K562 (cell line): ENCODE data around the gene TENM4. TPM values are rescaled to one million over a fixed set of nuclear protein-coding genes. Genes with fewer than 3 reads are reported as not detected.

ENCODE experiments used
- ATAC-seq: fragments of 200-7000 bp; cut with Tn5 transposase; 3 replicates; pipeline ENCODE4 v1.9.1; 2020; ENCODE audit warnings: moderate library complexity
- BruUV-seq: library from RNA; stranded (reverse); fragments of 400-500 nt; replicated peaks from 2 replicates; lab custom pipeline; 2021; lab: Mats Ljungman, UMichigan
- CTCF ChIA-PET: fragments of 300-600 bp; formaldehyde crosslinking; extraction: SDS; loops from one replicate; lab custom pipeline; 2021; ENCODE audit warnings: low intra/inter-chr PET ratio; lab: Yijun Ruan, JAX
- POLR2A ChIA-PET: fragments of 300-600, 350-650 bp; sonication (Branson Sonifier 250); formaldehyde crosslinking; extraction: SDS; loops from one replicate; lab custom pipeline; 2021; ENCODE audit warnings: antibody characterized with exemption, inconsistent platforms; lab: Yijun Ruan, JAX
- DNase-seq, 4 experiments: peaks; one replicate each; pipeline versions ENCODE4 v3.0.0 to v3.0.0-alpha.2; 2011 to 2018; ENCODE audit warnings: low spot score in 3 of 4, mixed read lengths in 3 of 4; ENCODE audit errors: extremely low read depth in 1 of 4
- FAIRE-seq: peaks from 2 replicates; lab custom pipeline; 2011; peaks lifted over from hg19 to GRCh38; lab: Jason Lieb, UNC
- H2AFZ ChIP-seq: 2 replicates; pipeline ENCODE4 v1.6.0; 2011; ENCODE audit warnings: low read depth, low read length, control low read depth, inconsistent platforms
- H3K27ac ChIP-seq: fragments of 200-600 bp; 3 replicates; pipeline ENCODE4 v1.8.0; 2011; ENCODE audit warnings: low read depth, mild to moderate bottlenecking, control low read depth, inconsistent platforms, low read length, moderate library complexity, mixed read lengths; ENCODE audit errors: extremely low read depth
- H3K27me3 ChIP-seq, 2 experiments: fragments of 300-600 bp in 1 of 2; 2 replicates in 1 of 2; 3 replicates in 1 of 2; pipeline versions ENCODE4 v1.6.0 to v1.8.0; 2011; ENCODE audit warnings: inconsistent platforms in 2 of 2, low read length in 2 of 2, mild to moderate bottlenecking in 1 of 2, mixed read lengths in 1 of 2, moderate library complexity in 1 of 2; ENCODE audit not compliant: control insufficient read depth in 2 of 2, insufficient read depth in 2 of 2
- H3K36me3 ChIP-seq: fragments of 300-600 bp; 3 replicates; pipeline ENCODE4 v1.8.0; 2011; ENCODE audit warnings: mild to moderate bottlenecking, low read length, inconsistent platforms; ENCODE audit not compliant: control insufficient read depth, insufficient read depth
- H3K4me1 ChIP-seq, 2 experiments: fragments of 200-600 bp in 1 of 2; replicated peaks in 1 of 2; 2 replicates in 1 of 2; 3 replicates in 1 of 2; pipeline versions ENCODE4 v1.5.1 to v1.8.0; 2011; ENCODE audit warnings: inconsistent platforms in 2 of 2, low read length in 2 of 2, mild to moderate bottlenecking in 1 of 2, mixed read lengths in 1 of 2, moderate library complexity in 1 of 2; ENCODE audit not compliant: control insufficient read depth in 2 of 2, insufficient read depth in 2 of 2
- H3K4me2 ChIP-seq: 2 replicates; pipeline ENCODE4 v1.6.1; 2011; ENCODE audit warnings: low read length, control low read depth, inconsistent platforms, mixed read lengths; ENCODE audit not compliant: insufficient read depth
- H3K4me3 ChIP-seq: fragments of 200-600 bp; sonication (generic), shearing (Covaris generic); 2 replicates; pipeline ENCODE4 v1.5.1; 2016; ENCODE audit warnings: control low read depth, inconsistent platforms
- H3K79me2 ChIP-seq: fragments of 200-600 bp; 3 replicates; pipeline ENCODE4 v1.8.0; 2011; ENCODE audit warnings: low read length, inconsistent platforms; ENCODE audit not compliant: control insufficient read depth, insufficient read depth
- H3K9ac ChIP-seq, 2 experiments: 2 replicates each; pipeline versions ENCODE4 v1.6.0 to v1.6.1; 2011; ENCODE audit warnings: low read depth in 2 of 2, low read length in 2 of 2, control low read depth in 1 of 2, inconsistent platforms in 1 of 2, mild to moderate bottlenecking in 1 of 2, mixed read lengths in 1 of 2; ENCODE audit not compliant: insufficient read depth in 1 of 2
- H3K9me1 ChIP-seq: one replicate; pipeline ENCODE4 v1.6.0; 2011; ENCODE audit warnings: inconsistent platforms, mild to moderate bottlenecking, low read length, moderate library complexity; ENCODE audit not compliant: control insufficient read depth, insufficient read depth
- H3K9me3 ChIP-seq: replicated peaks from 2 replicates; pipeline ENCODE4 v1.5.1; 2011; ENCODE audit warnings: low read depth, low read length, inconsistent platforms; ENCODE audit not compliant: control insufficient read depth, insufficient read depth
- H4K20me1 ChIP-seq: replicated peaks from 2 replicates; pipeline ENCODE4 v1.6.1; 2011; ENCODE audit warnings: low read length, inconsistent platforms, mixed read lengths; ENCODE audit not compliant: control insufficient read depth, insufficient read depth
- BRCA1 ChIP-seq, 2 experiments: fragments of 450-650 bp in 1 of 2; sonication (generic) in 1 of 2; formaldehyde crosslinking in 1 of 2; IDR thresholded peaks; 2 replicates each; pipeline versions ENCODE4 v1.5.0 to v1.6.1; 2017 to 2020; ENCODE audit warnings: mild to moderate bottlenecking in 1 of 2, missing genetic modification reagents in 1 of 2
- CHD1 ChIP-seq: fragments of 200-600 bp; sonication (generic); IDR thresholded peaks from one replicate; pipeline ENCODE4 v1.6.1; 2012; ENCODE audit warnings: mild to moderate bottlenecking, moderate library complexity, low read length, inconsistent platforms
- CREB3 ChIP-seq: fragments of 450-650 bp; conservative IDR thresholded peaks from 2 replicates; pipeline ENCODE4 v1.6.1; 2016; ENCODE audit warnings: missing genetic modification characterization, low read depth, mild to moderate bottlenecking, missing compliant biosample characterization, moderate library complexity
- CTCF ChIP-seq, 3 experiments: IDR thresholded peaks in 2 of 3; conservative IDR thresholded peaks in 1 of 3; 2 replicates each; pipeline ENCODE4 v1.5.1; 2011 to 2012; ENCODE audit warnings: low read length in 3 of 3, mild to moderate bottlenecking in 3 of 3, control low read depth in 2 of 3, improper control_type of control experiment in 1 of 3, inconsistent platforms in 1 of 3, low read depth in 1 of 3, mixed read lengths in 1 of 3, moderate library complexity in 1 of 3; ENCODE audit not compliant: insufficient read depth in 2 of 3
- HEY1 ChIP-seq: fragments of 250-450 bp; sonication (Bioruptor Pico); IDR thresholded peaks from 2 replicates; pipeline ENCODE4 v1.5.0; 2020; ENCODE audit warnings: mild to moderate bottlenecking, moderate library complexity, borderline replicate concordance
- MBD1 ChIP-seq: fragments of 250-450 bp; sonication (Bioruptor Pico); IDR thresholded peaks from 2 replicates; pipeline ENCODE4 v1.8.0; 2022; ENCODE audit warnings: inconsistent platforms
- NEUROD1 ChIP-seq: fragments of 150-350 bp; IDR thresholded peaks from 2 replicates; pipeline ENCODE4 v1.6.1; 2014; ENCODE audit warnings: borderline replicate concordance, low read length, low read depth; ENCODE audit not compliant: partially characterized antibody
- NUFIP1 ChIP-seq: fragments of 450-650 bp; IDR thresholded peaks from 2 replicates; pipeline ENCODE4 v1.6.1; 2018; ENCODE audit not compliant: partially characterized antibody
- PPARD ChIP-seq: fragments of 250-450 bp; sonication (Bioruptor Pico); IDR thresholded peaks from 2 replicates; pipeline ENCODE4 v1.8.0; 2022; ENCODE audit warnings: inconsistent platforms, mild to moderate bottlenecking, moderate library complexity
- SMARCB1 ChIP-seq: IDR thresholded peaks from 2 replicates; pipeline ENCODE4 v1.6.1; 2011; ENCODE audit warnings: improper control_type of control experiment, low read depth; ENCODE audit not compliant: insufficient read length
- ZFX ChIP-seq: sonication (generic); formaldehyde crosslinking; IDR thresholded peaks from 2 replicates; pipeline ENCODE4 v1.8.0; 2022; ENCODE audit warnings: mild to moderate bottlenecking, missing genetic modification reagents, moderate library complexity
- ZNF165 ChIP-seq: fragments of 250-450 bp; sonication (Bioruptor Pico); IDR thresholded peaks from 2 replicates; pipeline ENCODE4 v1.4.0; 2020; ENCODE audit warnings: borderline replicate concordance
- WGBS: fragments of 100-300 bp; shearing (Covaris generic); methylation state at CpG from one replicate; pipeline ENCODE4 v1.1.6; 2016; ENCODE audit warnings: low coverage, mixed read lengths; ENCODE audit not compliant: insufficient coverage; ENCODE audit errors: missing lambda C conversion rate; 5-methylcytosine and 5-hydroxymethylcytosine counted together
- in situ Hi-C: fragments of 300-500 bp; cut with MboI; formaldehyde crosslinking; loops from 4 replicates; pipeline ENCODE4 v1.15.0; 2018; ENCODE audit warnings: inconsistent platforms, mixed read lengths
- intact Hi-C: fragments of 100-400 bp; cut with micrococcal nuclease; formaldehyde crosslinking; loops from 2 replicates; pipeline ENCODE4 v1.14.2; 2022
- polyA plus RNA-seq, 8 experiments: library from polyadenylated mRNA; depleted of rRNA in 4 of 8; stranded (reverse) in 5 of 8; unstranded in 3 of 8; fragments of >200 nt; fragmentation: Nextera tagmentation in 2 of 8; fragmentation: Illumina TruSeq in 1 of 8; extraction: Ambion mirVana in 2 of 8; extraction: Trizol in 1 of 8; gene quantifications; 2 replicates each; pipeline versions ENCODE4 v1.2.1 to v1.2.3, GENCODE V29; 2011 to 2014; ENCODE audit warnings: inconsistent platforms in 1 of 8, missing spikeins in 1 of 8
- total RNA-seq, 7 experiments: library from RNA; depleted of rRNA in 6 of 7; stranded (reverse); fragments of >200 nt in 6 of 7; fragmentation: Illumina TruSeq in 2 of 7; extraction: Trizol in 2 of 7; gene quantifications; 2 replicates each; pipeline versions ENCODE4 v1.2.1 to v1.2.3, GENCODE V29; 2011 to 2021; ENCODE audit warnings: low replicate concordance in 1 of 7
- TF ChIP-seq, protein P1 (sequence below): fragments of 150-350 bp; conservative IDR thresholded peaks from 2 replicates; pipeline ENCODE4 v1.6.1; 2014; ENCODE audit warnings: low read length

TENM4 gene
- total and polyA plus RNA-seq, 9 of the 15 experiments (the other 6 are each of a cell fraction or from before 2014, with no cell fraction given): 0.16 TPM; not detected in 8

DNA sequence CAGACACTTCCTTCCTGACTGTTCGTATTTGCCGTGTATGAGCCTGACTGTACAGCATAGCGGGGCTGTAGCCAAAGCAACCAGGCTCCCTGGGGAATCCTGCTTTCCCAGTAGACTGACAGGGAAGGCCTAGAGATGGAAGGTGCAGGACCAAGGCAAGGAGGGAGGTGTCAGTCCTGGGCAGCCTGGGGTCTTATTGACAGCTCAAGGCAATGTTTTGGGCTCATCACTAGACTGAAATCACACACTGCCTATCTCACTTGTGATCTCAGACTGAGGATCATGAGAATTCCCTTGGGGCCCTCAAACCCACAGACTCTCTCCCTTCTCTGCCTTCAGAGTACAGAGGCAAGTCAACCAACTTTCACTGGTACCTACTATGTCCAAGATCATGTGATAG, 519.3 kb downstream of the TENM4 start:
- Histone ChIP-seq H3K36me3 (no peaks in the 10 kb centered on the region), H3K27me3 (peaks cover 0 to 5% of the 10 kb centered on the region in 2 experiments; a peak in 2 of 5 replicates), H2AFZ (no peak overlapping the region), H3K4me1 (no peaks in the 10 kb centered on the region), H3K9ac (no peak overlapping the region), H3K9me3 (no peaks in the 10 kb centered on the region), H4K20me1 (no peaks in the 10 kb centered on the region), H3K4me2 (no peak overlapping the region), H3K4me3 (no peak overlapping the region), H3K79me2 (no peaks in the 10 kb centered on the region), H3K27ac (no peak overlapping the region), H3K9me1 (no peaks in the 10 kb centered on the region)
- FAIRE-seq (no peak), ATAC-seq (no peak), DNase-seq (no peak)
- TF ChIP-seq CHD1: no peak
- TF ChIP-seq BRCA1 (IDR thresholded peaks at IDR 0.05): no peak
- no peak for TF ChIP-seq BRCA1 (CRISPR knock-in tag; IDR thresholded peaks at IDR 0.05)
- no peak for TF ChIP-seq PPARD
- TF ChIP-seq, protein P1, sequence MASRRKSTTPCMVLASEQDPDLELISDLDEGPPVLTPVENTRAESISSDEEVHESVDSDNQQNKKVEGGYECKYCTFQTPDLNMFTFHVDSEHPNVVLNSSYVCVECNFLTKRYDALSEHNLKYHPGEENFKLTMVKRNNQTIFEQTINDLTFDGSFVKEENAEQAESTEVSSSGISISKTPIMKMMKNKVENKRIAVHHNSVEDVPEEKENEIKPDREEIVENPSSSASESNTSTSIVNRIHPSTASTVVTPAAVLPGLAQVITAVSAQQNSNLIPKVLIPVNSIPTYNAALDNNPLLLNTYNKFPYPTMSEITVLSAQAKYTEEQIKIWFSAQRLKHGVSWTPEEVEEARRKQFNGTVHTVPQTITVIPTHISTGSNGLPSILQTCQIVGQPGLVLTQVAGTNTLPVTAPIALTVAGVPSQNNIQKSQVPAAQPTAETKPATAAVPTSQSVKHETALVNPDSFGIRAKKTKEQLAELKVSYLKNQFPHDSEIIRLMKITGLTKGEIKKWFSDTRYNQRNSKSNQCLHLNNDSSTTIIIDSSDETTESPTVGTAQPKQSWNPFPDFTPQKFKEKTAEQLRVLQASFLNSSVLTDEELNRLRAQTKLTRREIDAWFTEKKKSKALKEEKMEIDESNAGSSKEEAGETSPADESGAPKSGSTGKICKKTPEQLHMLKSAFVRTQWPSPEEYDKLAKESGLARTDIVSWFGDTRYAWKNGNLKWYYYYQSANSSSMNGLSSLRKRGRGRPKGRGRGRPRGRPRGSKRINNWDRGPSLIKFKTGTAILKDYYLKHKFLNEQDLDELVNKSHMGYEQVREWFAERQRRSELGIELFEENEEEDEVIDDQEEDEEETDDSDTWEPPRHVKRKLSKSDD: no peak
- TF ChIP-seq HEY1 (CRISPR knock-in tag): no peak
- no peak for TF ChIP-seq NEUROD1
- no peak for TF ChIP-seq ZNF165 (CRISPR knock-in tag)
- no peak for TF ChIP-seq MBD1 (CRISPR knock-in tag)
- no peak for TF ChIP-seq ZFX (CRISPR knock-in tag)
- TF ChIP-seq SMARCB1: no peak
- no peak for TF ChIP-seq NUFIP1
- no peak for TF ChIP-seq CREB3 (tag)
- no peak for TF ChIP-seq CTCF (IDR thresholded peaks at IDR 0.05 in 2 of 3, conservative IDR thresholded peaks at IDR 0.05 in 1 of 3; ENCODE audit: insufficient read depth in 2 of 3, low read depth in 1 of 3, low read length in 3 of 3)
- ChIA-PET POLR2A (no interaction called here), CTCF (no interaction called here)
- in situ Hi-C loops: no loop called here
- intact Hi-C loops: no loop called here
- WGBS: 0% methylated on average over 3 of the region's 3 CpGs
- no TSS peak for BruUV-seq
